H9 (cell line): ENCODE data around the gene NPHP1. TPM values are rescaled to one million over a fixed set of nuclear protein-coding genes. Genes with fewer than 3 reads are reported as not detected.

Source experiments
- DNase-seq: peaks from one replicate; pipeline ENCODE4 v3.0.0-alpha.2; 2017
- H2AFZ ChIP-seq: one replicate; pipeline ENCODE4 v1.6.1; 2013; ENCODE audit warnings: mild to moderate bottlenecking, low read length, control low read depth, moderate library complexity
- H2AK5ac ChIP-seq: 2 replicates; pipeline ENCODE4 v1.6.1; 2013; ENCODE audit warnings: low read length, control low read depth, mixed read lengths; ENCODE audit not compliant: insufficient read length
- H2BK120ac ChIP-seq: one replicate; pipeline ENCODE4 v1.6.1; 2013; ENCODE audit warnings: low read depth, mild to moderate bottlenecking, low read length, control low read depth, inconsistent platforms; ENCODE audit not compliant: poor library complexity, severe bottlenecking
- H2BK12ac ChIP-seq: 2 replicates; pipeline ENCODE4 v1.6.1; 2013; ENCODE audit warnings: low read length, control low read depth, mixed read lengths, low read depth; ENCODE audit not compliant: insufficient read length
- H2BK15ac ChIP-seq: 2 replicates; pipeline ENCODE4 v1.6.1; 2013; ENCODE audit warnings: low read depth, low read length, control low read depth
- H2BK20ac ChIP-seq: one replicate; pipeline ENCODE4 v1.6.1; 2013; ENCODE audit warnings: low read depth, mild to moderate bottlenecking, low read length, control low read depth, inconsistent platforms; ENCODE audit not compliant: poor library complexity, severe bottlenecking
- H2BK5ac ChIP-seq: 2 replicates; pipeline ENCODE4 v1.6.1; 2013; ENCODE audit warnings: low read length, control low read depth, mixed read lengths; ENCODE audit not compliant: insufficient read length
- H3K14ac ChIP-seq: 2 replicates; pipeline ENCODE4 v1.6.1; 2013; ENCODE audit warnings: low read length, control low read depth; ENCODE audit not compliant: insufficient read depth
- H3K18ac ChIP-seq: 2 replicates; pipeline ENCODE4 v1.6.1; 2013; ENCODE audit warnings: low read depth, mild to moderate bottlenecking, mixed read lengths, low read length, control low read depth; ENCODE audit not compliant: insufficient read length
- H3K23ac ChIP-seq: 2 replicates; pipeline ENCODE4 v1.6.1; 2013; ENCODE audit warnings: low read length, control low read depth, mixed read lengths, low read depth; ENCODE audit not compliant: insufficient read length
- H3K23me2 ChIP-seq: 2 replicates; pipeline ENCODE4 v1.6.1; 2013; ENCODE audit warnings: low read depth, mild to moderate bottlenecking, mixed read lengths, low read length, control low read depth; ENCODE audit not compliant: insufficient read length, poor library complexity, severe bottlenecking
- H3K27ac ChIP-seq: 2 replicates; pipeline ENCODE4 v1.5.1; 2013; ENCODE audit warnings: low read length, control low read depth, mixed read lengths, low read depth; ENCODE audit not compliant: insufficient read length
- H3K27me3 ChIP-seq: 2 replicates; pipeline ENCODE4 v1.6.1; 2013; ENCODE audit warnings: low read length, control low read depth, inconsistent platforms; ENCODE audit not compliant: insufficient read depth
- H3K4ac ChIP-seq: 2 replicates; pipeline ENCODE4 v1.6.1; 2013; ENCODE audit warnings: low read depth, mild to moderate bottlenecking, control low read depth, inconsistent platforms, low read length, moderate library complexity
- H3K4me1 ChIP-seq: 2 replicates; pipeline ENCODE4 v1.6.1; 2013; ENCODE audit warnings: low read length, control low read depth, inconsistent platforms; ENCODE audit not compliant: insufficient read depth
- H3K4me2 ChIP-seq: 2 replicates; pipeline ENCODE4 v1.6.1; 2013; ENCODE audit warnings: low read length, control low read depth, mixed read lengths; ENCODE audit not compliant: insufficient read length, insufficient read depth
- H3K56ac ChIP-seq: 2 replicates; pipeline ENCODE4 v1.6.1; 2013; ENCODE audit warnings: low read depth, mild to moderate bottlenecking, mixed read lengths, low read length, control low read depth; ENCODE audit not compliant: insufficient read length
- H3K79me1 ChIP-seq: 2 replicates; pipeline ENCODE4 v1.6.1; 2013; ENCODE audit warnings: low read depth, mild to moderate bottlenecking, moderate library complexity, low read length, control low read depth, inconsistent platforms; ENCODE audit not compliant: insufficient read depth, poor library complexity, severe bottlenecking
- H3K79me2 ChIP-seq: 2 replicates; pipeline ENCODE4 v1.6.1; 2013; ENCODE audit warnings: low read length, control low read depth, inconsistent platforms; ENCODE audit not compliant: insufficient read depth
- H3K9ac ChIP-seq: 2 replicates; pipeline ENCODE4 v1.6.1; 2013; ENCODE audit warnings: low read length, control low read depth, mixed read lengths; ENCODE audit not compliant: insufficient read length; ENCODE audit errors: extremely low read depth
- H3K9me3 ChIP-seq: one replicate; pipeline ENCODE4 v1.6.1; 2013; ENCODE audit warnings: low read depth, low read length, inconsistent platforms; ENCODE audit not compliant: control insufficient read depth
- H3T11ph ChIP-seq: one replicate; pipeline ENCODE4 v1.6.1; 2013; ENCODE audit warnings: mild to moderate bottlenecking, low read length, control low read depth, inconsistent platforms
- H4K20me1 ChIP-seq: one replicate; pipeline ENCODE4 v1.6.1; 2013; ENCODE audit not compliant: control insufficient read depth, insufficient read length, insufficient read depth
- H4K5ac ChIP-seq: 2 replicates; pipeline ENCODE4 v1.6.1; 2013; ENCODE audit warnings: low read depth, mild to moderate bottlenecking, mixed read lengths, low read length, control low read depth; ENCODE audit not compliant: insufficient read length
- H4K8ac ChIP-seq: replicated peaks from 2 replicates; pipeline ENCODE4 v1.6.1; 2013; ENCODE audit warnings: low read length, control low read depth, mixed read lengths, low read depth; ENCODE audit not compliant: insufficient read length
- H4K91ac ChIP-seq: 2 replicates; pipeline ENCODE4 v1.6.1; 2013; ENCODE audit warnings: low read depth, mild to moderate bottlenecking, moderate library complexity, mixed read lengths, low read length, control low read depth; ENCODE audit not compliant: insufficient read length
- H3K27ac Mint-ChIP-seq, 3 experiments: 2 replicates in 2 of 3; 3 replicates in 1 of 3; pipeline ENCODE4 v1.8.0; 2020 to 2021; ENCODE audit warnings: mixed read lengths in 3 of 3, mild to moderate bottlenecking in 1 of 3, moderate library complexity in 1 of 3
- H3K27me3 Mint-ChIP-seq: 2 replicates; pipeline ENCODE4 v1.8.0; 2021; ENCODE audit warnings: low read depth, mild to moderate bottlenecking, moderate library complexity, mixed read lengths
- H3K36me3 Mint-ChIP-seq, 3 experiments: 2 replicates in 2 of 3; 3 replicates in 1 of 3; pipeline ENCODE4 v1.8.0; 2020 to 2021; ENCODE audit warnings: low read depth in 3 of 3, mixed read lengths in 3 of 3; ENCODE audit not compliant: insufficient read depth in 1 of 3
- H3K4me1 Mint-ChIP-seq, 2 experiments: 2 replicates each; pipeline ENCODE4 v1.8.0; 2020; ENCODE audit warnings: mixed read lengths in 2 of 2
- H3K4me3 Mint-ChIP-seq, 2 experiments: 2 replicates in 1 of 2; 3 replicates in 1 of 2; pipeline ENCODE4 v1.8.0; 2020 to 2021; ENCODE audit warnings: mild to moderate bottlenecking in 2 of 2, mixed read lengths in 2 of 2, moderate library complexity in 1 of 2
- H3K9me3 Mint-ChIP-seq, 2 experiments: 2 replicates in 1 of 2; 3 replicates in 1 of 2; pipeline ENCODE4 v1.8.0; 2020; ENCODE audit warnings: mild to moderate bottlenecking in 2 of 2, mixed read lengths in 2 of 2, moderate library complexity in 1 of 2
- WGBS: extraction: QIAGEN DNeasy Blood & Tissue Kit; methylation state at CpG from one replicate; pipeline ENCODE4 v1.1.7; 2013; ENCODE audit warnings: missing lambda C conversion rate, low lambda C conversion rate, mixed read lengths; ENCODE audit not compliant: insufficient read length; ENCODE audit errors: extremely low coverage; 5-methylcytosine and 5-hydroxymethylcytosine counted together
- total RNA-seq: library from RNA; stranded (reverse); gene quantifications from 2 replicates; pipeline ENCODE4 v1.2.1, GENCODE V29; 2021
- TF ChIP-seq, protein P1 (sequence below): fragments of 200-600 bp; sonication (generic); conservative IDR thresholded peaks from 3 replicates; pipeline ENCODE4 v1.8.0; 2021; ENCODE audit warnings: antibody characterized with exemption, mild to moderate bottlenecking

The NPHP1 gene
- total RNA-seq, 1 experiment from 2014 or later, result 2.1 TPM

DNA sequence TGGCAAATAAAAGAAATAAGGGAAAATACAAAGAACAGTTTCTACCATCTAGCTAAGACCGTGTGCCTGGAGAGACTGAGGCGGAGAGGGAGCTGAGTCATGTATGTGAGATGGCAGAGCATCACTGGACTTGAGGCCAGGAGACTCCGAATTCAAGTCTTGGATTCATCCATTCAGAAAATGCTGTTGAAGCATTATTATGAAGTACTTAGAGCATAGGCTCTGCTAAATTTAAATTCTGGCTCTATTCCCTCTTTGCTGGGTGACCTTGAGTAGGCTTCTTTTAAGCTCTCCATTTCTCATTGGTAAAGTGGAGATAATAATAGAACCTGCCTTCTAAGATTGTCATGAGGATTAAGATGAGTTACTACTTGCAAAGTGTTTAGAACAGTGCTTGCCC is 34.7 kb downstream of the NPHP1 start:
- H3K27ac ChIP-seq, result no peak overlapping the region
- Mint-ChIP-seq H3K27me3 (no peaks in the 10 kb centered on the region), H3K27ac (no peak overlapping the region), H3K36me3 (no peaks in the 10 kb centered on the region), H3K9me3 (no peaks in the 10 kb centered on the region), H3K4me3 (no peak overlapping the region), H3K4me1 (peaks cover 20 to 22% of the 10 kb centered on the region in 2 experiments)
- H2BK120ac ChIP-seq, result no peak overlapping the region
- no peak overlapping the region for H3K4ac ChIP-seq
- H4K5ac ChIP-seq, result no peak overlapping the region
- no peaks in the 10 kb centered on the region for H3K79me1 ChIP-seq
- H3K23me2 ChIP-seq, result no peaks in the 10 kb centered on the region
- H4K91ac ChIP-seq, result no peak overlapping the region
- no peak overlapping the region for H2BK20ac ChIP-seq
- no CpG with 5 or more reads among the region's 3 CpGs for WGBS
- no peaks in the 10 kb centered on the region for H3K27me3 ChIP-seq
- no peak overlapping the region for H2BK5ac ChIP-seq
- no peak for DNase-seq
- H3K79me2 ChIP-seq, result no peaks in the 10 kb centered on the region
- H3K18ac ChIP-seq, result no peak overlapping the region
- no peak overlapping the region for H2BK12ac ChIP-seq
- H2AK5ac ChIP-seq, result no peak overlapping the region
- no peak overlapping the region for H4K8ac ChIP-seq
- H3K4me1 ChIP-seq, result peaks cover 7% of the 10 kb centered on the region
- no peak overlapping the region for H3K9ac ChIP-seq
- H3K23ac ChIP-seq, result no peak overlapping the region
- no peak overlapping the region for H2BK15ac ChIP-seq
- H3T11ph ChIP-seq, result no peak overlapping the region
- no peak overlapping the region for H3K14ac ChIP-seq
- TF ChIP-seq, protein P1, sequence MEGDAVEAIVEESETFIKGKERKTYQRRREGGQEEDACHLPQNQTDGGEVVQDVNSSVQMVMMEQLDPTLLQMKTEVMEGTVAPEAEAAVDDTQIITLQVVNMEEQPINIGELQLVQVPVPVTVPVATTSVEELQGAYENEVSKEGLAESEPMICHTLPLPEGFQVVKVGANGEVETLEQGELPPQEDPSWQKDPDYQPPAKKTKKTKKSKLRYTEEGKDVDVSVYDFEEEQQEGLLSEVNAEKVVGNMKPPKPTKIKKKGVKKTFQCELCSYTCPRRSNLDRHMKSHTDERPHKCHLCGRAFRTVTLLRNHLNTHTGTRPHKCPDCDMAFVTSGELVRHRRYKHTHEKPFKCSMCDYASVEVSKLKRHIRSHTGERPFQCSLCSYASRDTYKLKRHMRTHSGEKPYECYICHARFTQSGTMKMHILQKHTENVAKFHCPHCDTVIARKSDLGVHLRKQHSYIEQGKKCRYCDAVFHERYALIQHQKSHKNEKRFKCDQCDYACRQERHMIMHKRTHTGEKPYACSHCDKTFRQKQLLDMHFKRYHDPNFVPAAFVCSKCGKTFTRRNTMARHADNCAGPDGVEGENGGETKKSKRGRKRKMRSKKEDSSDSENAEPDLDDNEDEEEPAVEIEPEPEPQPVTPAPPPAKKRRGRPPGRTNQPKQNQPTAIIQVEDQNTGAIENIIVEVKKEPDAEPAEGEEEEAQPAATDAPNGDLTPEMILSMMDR, result no peak
- no peaks in the 10 kb centered on the region for H4K20me1 ChIP-seq
- H3K4me2 ChIP-seq, result no peak overlapping the region
- no peaks in the 10 kb centered on the region for H3K9me3 ChIP-seq
- no peak overlapping the region for H2AFZ ChIP-seq
- H3K56ac ChIP-seq, result no peak overlapping the region
